ENCODE measurements around the gene MAPKAPK2.

The MAPKAPK2 gene

DNA sequence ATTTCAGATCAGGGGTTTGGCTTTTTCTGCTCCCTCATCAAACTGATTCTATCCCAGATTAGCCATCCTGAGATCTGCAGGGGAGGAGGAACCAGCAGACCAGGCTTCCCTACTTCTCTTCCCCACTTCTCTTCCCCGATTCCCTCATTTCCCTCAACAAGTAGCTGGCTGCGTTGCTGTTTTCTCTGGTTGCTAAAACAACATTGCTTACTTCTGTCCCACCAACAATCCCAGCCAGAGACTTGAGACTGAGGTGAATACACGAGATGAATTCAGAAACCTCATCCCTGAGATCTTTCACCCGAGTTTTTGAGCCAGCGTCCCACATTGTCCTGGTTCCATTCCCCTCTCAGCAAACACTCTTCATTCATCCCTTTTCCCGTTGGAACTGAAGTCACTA lies 27.0 kb upstream of the MAPKAPK2 start:
- Histone ChIP-seq H2BK15ac (replicated peaks; ENCODE audit: low read depth) (no peak overlapping the region), H2AK5ac (ENCODE audit: low read length) (no peak overlapping the region), H3K9ac (ENCODE audit: low read length) (no peak overlapping the region), H3K23ac (ENCODE audit: low read length) (no peak overlapping the region), H3K27ac (ENCODE audit: low read depth, low read length) (no peak overlapping the region), H3K79me2 (ENCODE audit: control insufficient read depth, insufficient read depth, low read length) (no peaks in the 10 kb centered on the region), H3K79me1 (ENCODE audit: low read length) (no peaks in the 10 kb centered on the region), H3K27me3 (ENCODE audit: insufficient read depth, low read length, poor library complexity) (no peaks in the 10 kb centered on the region), H3K36me3 (ENCODE audit: control insufficient read depth, insufficient read depth, low read length) (no peaks in the 10 kb centered on the region), H3K4me3 (ENCODE audit: low read length) (no peak overlapping the region), H2BK120ac (ENCODE audit: low read depth, low read length) (no peak overlapping the region), H3K4me2 (ENCODE audit: low read length) (no peak overlapping the region), H4K5ac (ENCODE audit: low read length) (no peak overlapping the region), H4K8ac (ENCODE audit: low read depth, low read length) (no peak overlapping the region), H2BK5ac (ENCODE audit: low read length) (no peak overlapping the region), H3K56ac (ENCODE audit: low read length) (peak overlapping the region; percentile 52), H3K4me1 (ENCODE audit: control insufficient read depth, low read depth, low read length) (peaks cover 7% of the 10 kb centered on the region), H3K18ac (ENCODE audit: low read length) (no peak overlapping the region), H3K4ac (ENCODE audit: low read depth, low read length) (no peak overlapping the region)
- peak; percentile 73 for DNase-seq
- no CpG with 5 or more reads among the region's 6 CpGs for WGBS (ENCODE audit: extremely low coverage, insufficient coverage, low lambda C conversion rate)

DNA sequence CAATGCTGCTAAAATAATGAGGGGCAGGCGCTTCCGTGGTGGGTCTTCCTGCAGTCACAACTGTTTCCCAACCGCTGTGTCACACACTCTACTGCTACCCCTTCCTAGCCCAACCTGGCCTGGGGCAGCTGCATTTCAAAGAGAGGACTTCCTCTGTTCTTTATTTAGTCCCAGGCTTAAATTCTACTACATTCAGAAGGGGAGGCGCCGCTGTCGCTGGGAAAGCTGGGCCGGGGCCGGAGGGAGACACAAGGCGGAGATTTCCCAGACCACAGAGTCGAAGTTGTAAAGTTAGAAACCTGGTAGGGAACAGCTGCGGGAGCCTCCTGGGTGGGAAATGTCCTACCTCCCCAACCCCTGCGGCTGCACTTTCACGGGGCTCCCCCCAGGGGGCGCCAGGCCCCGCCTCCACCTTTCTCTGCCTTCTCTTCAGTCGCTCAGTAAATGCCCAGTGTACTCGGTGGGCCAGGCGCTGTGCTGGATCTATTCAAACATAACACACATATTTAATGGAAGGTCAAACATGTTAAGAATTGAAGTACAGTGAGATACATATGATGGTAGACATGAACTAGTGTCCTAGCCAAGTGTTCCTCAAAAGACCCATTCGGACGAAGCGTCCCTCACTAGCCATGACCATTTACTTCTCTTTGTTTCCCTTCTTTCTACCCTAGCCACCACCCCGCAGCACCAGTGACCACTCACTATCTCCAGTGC lies 26.3 kb upstream of the MAPKAPK2 start:
- no peaks in the 10 kb centered on the region for H3K79me2 ChIP-seq (ENCODE audit: control insufficient read depth, insufficient read depth, low read length)
- peak overlapping the region; percentile 53 for H3K18ac ChIP-seq (ENCODE audit: low read length)
- H2BK5ac ChIP-seq (ENCODE audit: low read length), result no peak overlapping the region
- no peak overlapping the region for H3K4ac ChIP-seq (ENCODE audit: low read depth, low read length)
- no peak overlapping the region for H2BK120ac ChIP-seq (ENCODE audit: low read depth, low read length)
- peak overlapping the region; percentile 18 for H3K4me2 ChIP-seq (ENCODE audit: low read length)
- H4K8ac ChIP-seq (ENCODE audit: low read depth, low read length), result no peak overlapping the region
- no peaks in the 10 kb centered on the region for H3K36me3 ChIP-seq (ENCODE audit: control insufficient read depth, insufficient read depth, low read length)
- no peak overlapping the region for H2AK5ac ChIP-seq (ENCODE audit: low read length)
- peak; percentile 84 for DNase-seq
- peaks cover 7% of the 10 kb centered on the region for H3K4me1 ChIP-seq (ENCODE audit: control insufficient read depth, low read depth, low read length)
- no peak overlapping the region for H2BK15ac ChIP-seq (replicated peaks; ENCODE audit: low read depth)
- no peak overlapping the region for H3K23ac ChIP-seq (ENCODE audit: low read length)
- H3K56ac ChIP-seq (ENCODE audit: low read length), result peak overlapping the region; percentile 52
- no peaks in the 10 kb centered on the region for H3K79me1 ChIP-seq (ENCODE audit: low read length)
- no CpG with 5 or more reads among the region's 22 CpGs for WGBS (ENCODE audit: extremely low coverage, insufficient coverage, low lambda C conversion rate)
- H3K27me3 ChIP-seq (ENCODE audit: insufficient read depth, low read length, poor library complexity), result no peaks in the 10 kb centered on the region
- H3K27ac ChIP-seq (ENCODE audit: low read depth, low read length), result no peak overlapping the region
- no peak overlapping the region for H3K4me3 ChIP-seq (ENCODE audit: low read length)
- no peak overlapping the region for H4K5ac ChIP-seq (ENCODE audit: low read length)
- H3K9ac ChIP-seq (ENCODE audit: low read length), result peak overlapping the region; percentile 48

- Histone ChIP-seq H3K9ac (ENCODE audit: low read length) (peak overlapping the region; percentile 48), H3K79me1 (ENCODE audit: low read length) (no peaks in the 10 kb centered on the region), H3K18ac (ENCODE audit: low read length) (no peak overlapping the region), H2AK5ac (ENCODE audit: low read length) (no peak overlapping the region), H3K27me3 (ENCODE audit: insufficient read depth, low read length, poor library complexity) (no peaks in the 10 kb centered on the region), H4K8ac (ENCODE audit: low read depth, low read length) (no peak overlapping the region), H3K23ac (ENCODE audit: low read length) (no peak overlapping the region), H3K36me3 (ENCODE audit: control insufficient read depth, insufficient read depth, low read length) (no peaks in the 10 kb centered on the region), H4K5ac (ENCODE audit: low read length) (no peak overlapping the region), H3K79me2 (ENCODE audit: control insufficient read depth, insufficient read depth, low read length) (no peaks in the 10 kb centered on the region), H3K4me2 (ENCODE audit: low read length) (no peak overlapping the region), H3K4me3 (ENCODE audit: low read length) (no peak overlapping the region), H3K27ac (ENCODE audit: low read depth, low read length) (no peak overlapping the region), H2BK5ac (ENCODE audit: low read length) (no peak overlapping the region), H3K4me1 (ENCODE audit: control insufficient read depth, low read depth, low read length) (peaks cover 7% of the 10 kb centered on the region), H3K56ac (ENCODE audit: low read length) (peak overlapping the region; percentile 29), H2BK120ac (ENCODE audit: low read depth, low read length) (no peak overlapping the region), H2BK15ac (replicated peaks; ENCODE audit: low read depth) (no peak overlapping the region), H3K4ac (ENCODE audit: low read depth, low read length) (no peak overlapping the region)
- WGBS (ENCODE audit: extremely low coverage, insufficient coverage, low lambda C conversion rate), result no CpG with 5 or more reads among the region's 7 CpGs
- no peak for DNase-seq
Measured at GRCh38 chr1:206658981-206659273, 25.8 kb upstream of the MAPKAPK2 start.

DNA sequence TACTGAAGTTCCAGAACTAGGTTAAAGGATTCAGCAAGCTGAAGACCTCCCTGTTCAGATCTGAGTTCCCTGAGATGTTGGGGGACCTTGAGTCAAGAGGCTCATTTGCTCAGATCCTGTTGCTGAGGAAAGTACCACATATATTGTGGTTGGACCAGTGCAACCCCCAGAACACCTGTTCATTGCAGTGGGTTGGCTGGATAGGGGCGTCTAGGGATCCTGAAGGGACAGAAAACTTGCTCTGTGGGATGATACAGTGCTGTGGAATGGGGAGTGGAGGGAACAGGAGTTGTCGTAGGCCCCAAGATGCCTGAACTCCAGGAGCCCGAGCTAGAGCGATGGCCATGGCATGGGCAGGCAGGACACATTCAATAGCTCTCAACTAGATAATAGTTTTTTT lies 24.6 kb upstream of the MAPKAPK2 start:
- Histone ChIP-seq H3K27ac (ENCODE audit: low read depth, low read length) (no peak overlapping the region), H3K23ac (ENCODE audit: low read length) (no peak overlapping the region), H2BK15ac (replicated peaks; ENCODE audit: low read depth) (no peak overlapping the region), H3K18ac (ENCODE audit: low read length) (no peak overlapping the region), H3K27me3 (ENCODE audit: insufficient read depth, low read length, poor library complexity) (no peaks in the 10 kb centered on the region), H2BK120ac (ENCODE audit: low read depth, low read length) (no peak overlapping the region), H3K4me2 (ENCODE audit: low read length) (no peak overlapping the region), H3K36me3 (ENCODE audit: control insufficient read depth, insufficient read depth, low read length) (no peaks in the 10 kb centered on the region), H2AK5ac (ENCODE audit: low read length) (no peak overlapping the region), H4K5ac (ENCODE audit: low read length) (no peak overlapping the region), H3K9ac (ENCODE audit: low read length) (no peak overlapping the region), H3K4me1 (ENCODE audit: control insufficient read depth, low read depth, low read length) (peaks cover 7% of the 10 kb centered on the region), H3K4ac (ENCODE audit: low read depth, low read length) (no peak overlapping the region), H2BK5ac (ENCODE audit: low read length) (no peak overlapping the region), H3K4me3 (ENCODE audit: low read length) (no peak overlapping the region), H3K79me1 (ENCODE audit: low read length) (no peaks in the 10 kb centered on the region), H3K56ac (ENCODE audit: low read length) (no peak overlapping the region), H3K79me2 (ENCODE audit: control insufficient read depth, insufficient read depth, low read length) (no peaks in the 10 kb centered on the region), H4K8ac (ENCODE audit: low read depth, low read length) (no peak overlapping the region)
- WGBS (ENCODE audit: extremely low coverage, insufficient coverage, low lambda C conversion rate), result no CpG with 5 or more reads among the region's 4 CpGs
- DNase-seq, result no peak

DNA sequence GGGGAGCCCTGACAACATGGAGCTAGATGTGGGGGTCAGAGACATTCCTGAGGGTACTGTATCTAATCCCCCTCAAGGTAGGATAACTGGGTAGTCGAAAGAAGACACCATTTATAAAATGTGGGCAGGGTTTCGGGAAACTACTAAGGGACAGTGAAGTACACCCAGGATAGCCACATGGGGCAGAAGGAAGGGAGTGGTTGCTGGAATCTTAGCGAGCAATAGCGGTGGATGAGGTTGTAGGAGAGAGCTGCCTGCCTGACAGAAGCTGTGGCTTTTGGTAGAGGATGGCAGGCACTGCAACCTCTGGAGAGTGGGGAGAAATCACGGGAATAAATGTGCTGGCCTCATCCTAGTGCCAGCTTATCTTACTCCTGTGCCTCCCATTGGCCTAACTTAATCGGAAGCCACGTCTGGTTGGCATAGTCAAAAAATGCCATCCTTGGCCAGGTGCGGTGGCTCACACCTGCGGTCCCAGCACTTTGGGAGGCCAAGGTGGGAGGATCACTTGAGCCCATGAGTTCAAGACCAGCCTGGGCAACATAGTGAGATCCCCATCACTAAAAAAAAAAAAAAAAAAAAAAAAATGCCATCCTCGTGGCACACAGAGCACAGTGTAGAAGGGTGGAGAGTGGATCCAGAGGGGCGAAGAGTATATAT lies 23.4 kb upstream of the MAPKAPK2 start:
- no peak overlapping the region for H3K18ac ChIP-seq (ENCODE audit: low read length)
- H3K4me2 ChIP-seq (ENCODE audit: low read length), result no peak overlapping the region
- H3K23ac ChIP-seq (ENCODE audit: low read length), result no peak overlapping the region
- H3K79me1 ChIP-seq (ENCODE audit: low read length), result no peaks in the 10 kb centered on the region
- H3K4ac ChIP-seq (ENCODE audit: low read depth, low read length), result no peak overlapping the region
- H4K5ac ChIP-seq (ENCODE audit: low read length), result no peak overlapping the region
- H3K79me2 ChIP-seq (ENCODE audit: control insufficient read depth, insufficient read depth, low read length), result no peaks in the 10 kb centered on the region
- H2BK15ac ChIP-seq (replicated peaks; ENCODE audit: low read depth), result no peak overlapping the region
- no peak for DNase-seq
- H2BK120ac ChIP-seq (ENCODE audit: low read depth, low read length), result no peak overlapping the region
- no peaks in the 10 kb centered on the region for H3K36me3 ChIP-seq (ENCODE audit: control insufficient read depth, insufficient read depth, low read length)
- H3K27me3 ChIP-seq (ENCODE audit: insufficient read depth, low read length, poor library complexity), result no peaks in the 10 kb centered on the region
- no peak overlapping the region for H3K9ac ChIP-seq (ENCODE audit: low read length)
- H3K56ac ChIP-seq (ENCODE audit: low read length), result no peak overlapping the region
- H3K4me1 ChIP-seq (ENCODE audit: control insufficient read depth, low read depth, low read length), result peaks cover 7% of the 10 kb centered on the region
- H4K8ac ChIP-seq (ENCODE audit: low read depth, low read length), result no peak overlapping the region
- H3K27ac ChIP-seq (ENCODE audit: low read depth, low read length), result no peak overlapping the region
- H2AK5ac ChIP-seq (ENCODE audit: low read length), result no peak overlapping the region
- no peak overlapping the region for H3K4me3 ChIP-seq (ENCODE audit: low read length)
- H2BK5ac ChIP-seq (ENCODE audit: low read length), result no peak overlapping the region
- no CpG with 5 or more reads among the region's 11 CpGs for WGBS (ENCODE audit: extremely low coverage, insufficient coverage, low lambda C conversion rate)

Data from mesendoderm (in vitro differentiated cells).